Measurements from ENCODE around the gene FGR.

DNA sequence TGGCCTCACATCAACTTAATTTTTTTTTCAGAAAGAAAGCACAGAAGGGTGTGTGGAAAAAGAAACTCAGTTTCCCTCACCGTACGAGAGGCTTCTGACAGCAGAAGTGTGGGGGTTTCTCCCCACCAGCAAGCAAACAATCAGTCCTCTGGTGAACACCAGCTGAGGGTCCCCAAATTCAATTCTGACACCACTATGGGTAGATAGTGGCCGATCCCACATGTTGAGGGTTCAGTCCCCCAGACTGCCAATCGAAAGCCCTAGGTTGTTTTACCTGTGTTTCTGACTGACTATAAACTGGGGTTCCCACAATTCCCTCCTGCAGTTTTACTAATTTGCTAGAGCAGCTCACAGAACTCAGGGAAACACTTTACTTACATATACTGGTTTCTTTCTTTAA lies 34.9 kb upstream of the FGR start:
- TF ChIP-seq CTCF (IDR thresholded peaks at IDR 0.05) (no peak), POLR2A (IDR thresholded peaks at IDR 0.05) (no peak), POLR2AphosphoS5 (IDR thresholded peaks at IDR 0.05) (no peak)
